SW480 (cell line): ENCODE results near the gene GPBAR1.

Experiments used
- DNase-seq: peaks from one replicate; pipeline ENCODE4 v3.0.0-alpha.2; 2016; ENCODE audit warnings: low spot score

The GPBAR1 gene

GRCh38 chr2:218244204-218244603 lies 16.6 kb upstream of the GPBAR1 start:
- DNase-seq: no peak

DNA sequence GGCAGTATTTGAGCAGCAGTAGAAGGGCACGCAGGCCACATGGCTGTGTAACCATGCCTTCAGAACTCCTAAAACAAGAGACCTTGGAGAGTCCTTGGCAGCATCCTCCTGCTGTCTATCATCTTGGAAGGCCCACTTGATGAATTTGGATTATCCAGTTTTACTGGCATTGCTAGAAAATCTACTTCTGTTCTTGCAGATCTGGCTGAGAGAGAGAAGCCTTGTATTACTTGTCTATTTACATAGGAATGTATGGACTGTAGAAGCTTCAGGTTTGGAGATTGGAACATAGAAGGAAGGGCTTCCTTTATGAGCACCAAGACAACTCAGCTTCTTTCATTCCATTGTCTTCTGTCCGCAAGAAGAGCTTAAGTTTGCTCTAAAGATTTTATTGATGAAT lies 16.1 kb upstream of the GPBAR1 start:
- no peak for DNase-seq

DNA sequence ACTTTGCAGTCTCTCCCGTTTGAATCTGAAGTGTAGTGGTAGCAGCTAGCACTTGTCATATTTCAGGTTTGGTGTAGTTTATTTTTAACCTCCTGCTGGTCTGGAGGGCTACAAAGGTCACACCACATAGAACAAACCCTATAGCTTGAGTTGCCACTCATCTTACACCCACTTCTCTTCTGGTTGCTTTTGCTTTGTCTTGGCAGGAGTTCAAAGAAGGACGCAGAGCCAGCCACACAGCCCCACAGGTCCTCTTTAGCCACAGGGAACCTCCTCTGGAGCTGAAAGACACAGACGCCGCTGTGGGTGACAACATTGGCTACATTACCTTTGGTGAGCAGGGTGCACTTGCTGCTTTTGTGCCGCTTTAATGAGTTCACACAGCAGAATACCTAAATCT lies 15.6 kb upstream of the GPBAR1 start:
- no peak for DNase-seq

- DNase-seq: no peak
Measured at GRCh38 chr2:218249691-218250090, 11.1 kb upstream of the GPBAR1 start.

GRCh38 chr2:218252509-218253231 lies 8.1 kb upstream of the GPBAR1 start:
- no peak for DNase-seq

DNA sequence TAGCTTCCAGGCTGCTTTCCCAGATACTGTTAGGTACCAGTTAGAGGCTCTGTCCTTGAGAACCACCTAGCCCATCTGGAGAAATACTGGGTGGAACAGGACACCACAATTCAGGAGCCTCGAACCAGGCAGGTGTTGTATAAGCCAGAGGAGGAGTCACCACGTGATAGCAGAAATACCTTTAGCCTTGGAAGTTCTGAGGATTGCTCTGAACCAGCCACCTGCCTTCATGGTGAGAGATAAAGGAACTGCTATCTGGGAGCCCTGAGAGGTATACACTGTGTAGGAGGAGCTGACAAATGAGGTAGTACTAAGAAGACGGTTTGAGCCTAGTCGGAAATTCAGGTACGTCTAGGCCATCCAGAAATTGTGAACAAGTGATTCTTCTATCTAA lies 7.6 kb upstream of the GPBAR1 start:
- DNase-seq: no peak

DNA sequence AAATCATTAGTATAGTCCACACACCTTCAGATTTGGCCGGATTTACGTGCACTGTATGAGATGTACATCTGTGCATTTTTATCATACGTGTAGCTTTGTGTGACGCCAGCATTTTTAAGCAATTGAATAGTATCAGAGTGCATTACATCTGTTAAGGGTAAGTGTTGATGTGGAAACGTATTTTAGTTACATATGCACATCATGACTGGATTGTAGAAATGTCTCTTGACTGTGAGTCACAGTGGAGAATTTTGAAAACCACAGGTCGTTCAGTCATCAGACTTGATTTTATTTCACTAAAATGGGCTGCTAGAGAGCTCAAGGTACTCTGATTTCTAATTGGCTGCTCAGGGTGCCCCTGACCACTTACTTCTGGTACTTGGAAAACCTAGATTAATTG lies 5.4 kb upstream of the GPBAR1 start:
- no peak for DNase-seq

DNA sequence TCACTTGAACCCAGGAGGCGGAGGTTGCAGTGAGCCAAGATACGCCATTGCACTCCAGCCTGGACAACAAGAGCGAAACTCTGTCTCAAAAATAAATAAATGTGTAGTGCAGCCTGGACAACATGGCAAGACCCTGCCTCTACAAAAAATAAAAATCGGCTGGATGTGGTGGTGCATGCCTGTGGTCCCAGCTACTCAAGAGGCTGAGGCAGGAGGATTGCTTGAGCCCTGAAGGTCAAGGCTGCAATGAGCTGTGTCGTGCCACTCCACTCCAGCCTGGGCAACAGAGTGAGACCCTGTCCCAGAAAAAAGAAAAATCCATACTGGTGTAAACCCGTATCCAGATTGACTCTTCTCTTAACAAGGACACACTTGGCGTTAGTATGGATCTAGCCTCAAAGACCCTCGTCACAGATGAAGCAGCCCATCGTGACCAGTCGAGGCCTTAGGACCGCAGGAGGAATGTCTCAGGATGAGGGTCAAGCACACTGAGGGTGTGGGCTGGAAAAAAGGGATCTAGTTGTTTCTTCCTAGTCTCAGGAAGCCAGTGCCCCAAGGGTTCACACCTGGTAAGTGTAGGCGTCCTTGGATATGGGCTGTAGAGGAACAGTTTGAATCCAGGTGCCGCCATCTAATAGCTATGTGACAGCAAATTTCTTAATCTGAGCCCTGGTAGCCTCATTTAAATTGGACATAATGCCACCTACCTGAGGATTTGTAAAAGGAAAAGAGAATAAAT lies 4.0 kb upstream of the GPBAR1 start:
- DNase-seq: no peak

GRCh38 chr2:218257390-218257981 lies 3.3 kb upstream of the GPBAR1 start:
- no peak for DNase-seq

DNA sequence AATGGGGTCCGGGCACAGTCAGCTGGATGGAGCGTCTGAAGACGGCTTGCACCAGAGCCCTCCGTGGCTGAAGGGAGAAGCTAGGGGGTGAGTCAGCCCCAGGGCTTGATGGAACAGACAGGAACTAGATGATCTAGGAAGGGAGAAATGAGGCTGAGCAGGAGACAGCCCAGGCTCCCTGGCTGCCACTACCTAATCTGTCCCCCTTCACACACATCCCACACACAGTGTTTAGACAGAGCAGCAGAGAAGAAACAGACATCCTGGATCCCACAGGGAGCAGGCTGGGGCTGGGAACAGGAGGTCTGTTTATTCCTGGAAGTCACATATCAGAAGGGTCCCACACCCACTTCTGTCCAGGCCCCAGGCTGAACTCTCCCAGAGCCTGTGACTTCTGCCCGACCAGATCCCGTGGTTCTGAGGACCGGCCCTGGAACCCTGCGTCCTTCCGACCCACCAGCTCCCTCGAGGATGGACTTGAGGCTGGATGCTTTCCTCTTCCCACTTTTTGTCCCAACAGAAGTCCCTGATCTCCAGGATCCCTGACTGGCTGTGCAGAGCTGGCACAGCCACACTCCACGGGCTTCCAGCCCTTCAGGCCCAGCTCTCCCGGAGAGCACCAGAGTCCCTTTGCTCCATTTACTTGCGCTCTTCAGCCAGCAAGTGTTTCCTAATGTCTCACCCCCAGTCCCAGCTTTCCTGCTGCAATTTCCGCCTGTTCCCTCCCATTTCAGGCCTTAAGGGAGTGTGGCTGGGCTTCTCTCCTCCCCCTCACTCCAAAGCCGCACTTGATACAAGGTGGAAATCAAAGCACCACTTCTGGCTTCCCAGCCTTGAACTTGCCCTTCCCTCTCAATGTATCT lies 1.5 kb upstream of the GPBAR1 start:
- no peak for DNase-seq

GRCh38 chr2:218260166-218260565 lies 649 bp upstream of the GPBAR1 start:
- DNase-seq: no peak

- DNase-seq: no peak
Measured at GRCh38 chr2:218261423-218262236, 815 bp downstream of the GPBAR1 start.

GRCh38 chr2:218262237-218262600 lies 1.4 kb downstream of the GPBAR1 start:
- no peak for DNase-seq

GRCh38 chr2:218262631-218263586 lies 2.1 kb downstream of the GPBAR1 start:
- no peak for DNase-seq

- no peak for DNase-seq
Measured at GRCh38 chr2:218263817-218264641, 3.2 kb downstream of the GPBAR1 start.

- DNase-seq: no peak
Measured at GRCh38 chr2:218264773-218265561, 4.2 kb downstream of the GPBAR1 start.

DNA sequence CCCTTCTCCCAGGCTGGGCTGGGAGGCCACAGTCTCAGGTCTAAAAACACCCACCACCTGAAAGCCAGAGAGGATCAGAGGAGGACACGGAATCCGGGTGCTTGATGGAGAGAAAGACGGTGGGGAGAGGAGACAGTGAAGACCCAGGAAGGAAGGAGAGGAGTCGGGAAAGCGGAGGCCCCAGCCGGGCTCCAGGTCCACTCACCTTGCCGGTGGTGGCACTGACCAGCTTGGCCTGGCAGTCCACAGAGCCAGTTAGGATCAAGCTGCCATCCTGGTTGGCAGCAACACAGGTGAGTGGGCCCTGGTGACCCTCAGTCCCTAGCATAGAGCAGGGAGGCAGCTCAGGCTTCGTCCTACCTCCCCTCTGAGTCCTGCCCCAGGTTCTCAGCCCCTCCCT lies 4.8 kb downstream of the GPBAR1 start:
- DNase-seq: no peak

DNA sequence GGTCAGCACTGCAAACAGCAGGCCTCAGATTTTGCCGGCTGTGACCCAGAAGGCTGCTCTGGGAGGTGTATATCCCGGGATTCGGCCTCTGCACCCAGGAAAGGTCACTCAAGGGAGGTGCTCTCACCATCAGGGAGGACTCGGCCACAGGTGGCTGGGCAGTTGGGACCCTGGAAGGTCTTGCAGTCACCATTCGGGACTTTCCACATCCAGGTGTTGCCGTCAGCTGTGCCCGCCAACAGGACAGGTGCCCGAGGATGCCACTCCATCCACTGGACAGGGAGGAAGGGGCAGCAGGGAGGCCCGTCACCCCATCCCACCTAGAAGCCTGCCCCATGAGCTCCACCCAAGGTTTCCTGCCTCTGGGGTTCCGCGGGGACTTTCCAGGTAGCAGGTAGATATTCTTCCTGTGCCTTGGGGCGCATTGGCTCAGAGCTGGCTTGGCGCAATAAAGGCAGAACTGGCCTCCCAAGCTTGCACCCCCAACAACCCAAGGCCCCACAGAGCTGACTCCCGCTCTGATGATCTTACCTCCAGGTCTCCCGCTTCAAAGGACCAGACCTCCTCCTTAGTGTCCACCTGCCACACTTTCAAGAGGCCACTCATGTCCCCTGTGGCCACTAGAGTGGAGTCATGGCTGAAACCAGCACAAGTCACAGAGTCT lies 5.6 kb downstream of the GPBAR1 start:
- DNase-seq: no peak
